Left renal pelvis (tissue), 4 donors: ENCODE measurements around the gene TAF11L8. TPM values are rescaled to one million over a fixed set of nuclear protein-coding genes. Genes with fewer than 3 reads are reported as not detected.
"Not testable (repeated sequence)": the region's sequence is repeated elsewhere in the genome, so short reads cannot be mapped to it uniquely, and the experiment has no call there.

Source experiments
- DNase-seq, 4 donors: peaks; one replicate each; pipeline ENCODE4 v3.0.0-alpha.2; 2013; ENCODE audit warnings: low read depth in 4 of 4, low spot score in 3 of 4
- polyA plus RNA-seq, 4 donors: library from polyadenylated mRNA; unstranded; fragments of 120-200 nt; gene quantifications; one replicate each; pipeline ENCODE4 v1.2.1, GENCODE V29; 2013; ENCODE audit not compliant: insufficient read length in 4 of 4

TAF11L8 gene
- polyA plus RNA-seq: not detected

DNA sequence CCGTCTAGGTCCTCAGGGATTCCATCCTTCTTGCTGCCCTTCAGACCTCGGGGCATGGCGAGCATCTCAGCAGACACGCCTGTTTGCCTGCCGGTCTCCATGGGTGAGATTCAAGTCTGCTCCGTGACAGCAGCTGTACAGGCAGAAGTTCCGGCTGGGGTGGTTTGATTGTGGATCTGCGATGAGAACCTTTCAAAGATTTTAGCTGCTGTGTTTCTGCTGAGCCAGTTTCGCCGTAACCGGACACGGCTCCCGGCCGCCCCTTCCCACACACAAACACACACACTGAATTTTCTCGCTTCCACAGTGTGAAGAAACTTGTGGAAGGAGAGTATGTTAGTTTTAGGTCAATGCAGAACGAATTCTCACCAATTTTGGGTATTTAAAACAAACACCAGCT is at the start of gene TAF11L8:
TAF11L8 (minus strand) TSS at position 101 of the 400 bp plus-strand sequence.
- not testable (repeated sequence) for DNase-seq

DNA sequence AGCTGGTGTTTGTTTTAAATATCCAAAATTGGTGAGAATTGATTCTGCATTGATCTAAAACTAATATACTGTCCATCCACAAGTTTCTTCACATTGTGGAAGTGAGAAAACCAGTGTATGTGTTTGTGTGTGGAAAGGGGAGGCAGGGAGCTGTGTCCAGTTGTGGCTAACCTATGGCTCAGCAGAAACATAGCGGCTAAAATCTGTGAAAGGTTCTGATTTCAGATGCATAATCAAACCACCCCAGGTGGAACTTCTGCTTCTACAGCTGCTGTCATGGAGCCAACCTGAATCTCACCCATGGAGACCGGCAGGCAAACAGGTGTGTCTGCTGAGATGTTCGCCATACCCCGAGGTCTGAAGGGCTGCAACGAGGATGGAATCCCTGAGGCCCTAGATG is 43.4 kb upstream of the TAF11L8 start, which contains the start of gene TAF11L14:
TAF11L14 (plus strand) TSS at position 301 of the 400 bp plus-strand sequence.
- DNase-seq: no peak

GRCh38 chr5:17631788-17632187 is 41.0 kb upstream of the TAF11L8 start, which contains the start of gene TAF11L13:
TSS of gene TAF11L13 (plus strand) at chr5:17632088.
- DNase-seq: not testable (repeated sequence)

DNA sequence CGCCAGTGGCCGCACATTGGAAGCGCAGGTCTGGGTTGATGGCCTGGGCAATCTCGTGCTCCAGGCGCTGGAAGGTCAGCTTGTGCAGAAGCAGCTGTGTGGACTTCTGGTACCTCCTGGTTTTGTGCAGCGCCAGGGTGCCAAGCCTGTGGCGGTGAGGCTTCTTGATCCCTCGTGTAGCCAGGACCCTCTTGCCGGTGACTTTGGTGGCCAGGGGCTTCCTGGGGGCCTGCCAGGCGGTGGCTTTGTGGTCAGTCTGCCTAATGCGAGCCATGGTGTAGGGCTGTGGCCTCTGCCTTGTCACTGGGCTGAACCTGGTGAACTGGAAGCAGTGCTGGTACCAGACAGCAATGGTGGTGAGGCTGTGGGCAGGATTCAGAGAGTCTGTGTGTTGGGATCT is 34.9 kb upstream of the TAF11L8 start:
- DNase-seq: no peak

DNA sequence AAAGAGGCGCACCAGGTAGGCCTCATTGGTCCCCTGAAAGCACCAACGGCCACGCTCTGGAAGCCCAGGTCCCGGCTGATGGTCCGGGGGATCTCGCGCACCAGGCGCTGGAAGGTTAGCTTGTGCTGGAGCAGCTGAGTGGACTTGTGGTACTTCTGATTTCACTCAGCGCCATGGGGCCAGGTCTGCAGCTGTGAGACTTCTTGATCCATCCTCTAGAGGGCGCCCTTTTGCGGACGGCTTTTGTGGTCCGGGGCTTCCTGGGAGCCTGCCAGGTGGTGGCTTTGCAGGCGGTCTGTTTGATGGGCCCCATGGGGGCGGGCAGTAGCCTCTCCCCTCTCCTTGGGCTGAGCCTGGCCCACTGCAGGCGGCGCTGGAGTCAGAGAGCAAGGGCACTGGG is 29.9 kb upstream of the TAF11L8 start:
- no peak for DNase-seq

GRCh38 chr5:17619354-17619753 is 28.6 kb upstream of the TAF11L8 start:
- DNase-seq: no peak

DNA sequence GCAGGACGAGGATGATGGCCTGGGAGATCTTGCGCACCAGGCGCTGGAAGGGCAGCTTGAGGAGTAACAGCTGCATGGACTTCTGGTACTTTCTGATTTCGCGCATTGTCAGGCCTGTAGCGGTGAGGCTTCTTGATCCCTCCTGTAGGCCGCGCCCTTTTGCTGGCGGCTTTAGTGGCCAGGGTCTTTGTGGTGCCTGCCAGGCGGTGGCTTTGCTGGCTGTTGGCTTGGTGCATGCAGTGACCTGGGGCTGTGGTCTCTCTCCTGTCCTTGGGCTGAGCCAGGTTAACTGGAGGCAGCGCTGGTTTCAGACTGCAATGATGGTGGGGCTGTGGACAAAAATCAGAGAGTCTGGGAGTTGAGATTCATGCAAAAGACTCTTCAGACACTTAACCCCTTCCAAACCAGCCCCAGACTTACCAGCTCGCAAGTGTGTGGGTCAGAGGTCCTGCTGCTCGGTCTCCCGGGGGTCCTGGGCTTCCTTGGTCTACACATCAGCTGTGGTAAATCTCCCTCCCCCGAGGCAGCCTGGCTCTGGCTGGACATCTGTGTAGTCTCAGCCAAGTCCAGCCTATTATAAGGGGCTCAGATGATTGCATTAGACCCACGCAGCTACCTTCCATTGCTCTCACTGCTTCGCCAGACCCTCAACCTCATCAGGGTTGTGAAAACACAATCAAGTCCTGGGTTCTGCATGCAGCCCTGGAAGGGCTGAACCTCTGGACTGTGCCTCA is 24.3 kb upstream of the TAF11L8 start:
- DNase-seq: no peak

DNA sequence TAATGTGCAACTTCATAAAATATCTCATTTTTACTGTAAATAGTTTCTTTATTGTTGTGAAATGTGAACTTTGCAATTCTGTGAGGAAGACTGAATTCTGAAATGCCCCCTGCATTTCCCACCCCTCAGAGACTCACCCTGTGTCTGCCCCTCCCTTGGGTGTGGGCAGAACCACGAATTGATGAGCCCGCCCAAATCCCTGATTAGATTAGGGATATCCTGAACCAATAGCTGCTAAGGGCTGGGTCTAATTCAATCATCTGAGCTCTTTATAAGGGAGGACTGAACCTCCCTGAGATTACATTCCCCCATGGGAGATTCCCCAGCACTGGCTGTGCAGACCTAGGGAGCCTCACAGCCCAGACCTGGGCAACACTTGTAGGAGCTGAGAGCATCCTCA is 19.3 kb upstream of the TAF11L8 start, which contains the start of gene TAF11L12:
TAF11L12 (plus strand) TSS at position 301 of the 400 bp plus-strand sequence.
- DNase-seq: not testable (repeated sequence)

- not testable (repeated sequence) for DNase-seq
Observed at GRCh38 chr5:17607461-17607860, 16.7 kb upstream of the TAF11L8 start.

DNA sequence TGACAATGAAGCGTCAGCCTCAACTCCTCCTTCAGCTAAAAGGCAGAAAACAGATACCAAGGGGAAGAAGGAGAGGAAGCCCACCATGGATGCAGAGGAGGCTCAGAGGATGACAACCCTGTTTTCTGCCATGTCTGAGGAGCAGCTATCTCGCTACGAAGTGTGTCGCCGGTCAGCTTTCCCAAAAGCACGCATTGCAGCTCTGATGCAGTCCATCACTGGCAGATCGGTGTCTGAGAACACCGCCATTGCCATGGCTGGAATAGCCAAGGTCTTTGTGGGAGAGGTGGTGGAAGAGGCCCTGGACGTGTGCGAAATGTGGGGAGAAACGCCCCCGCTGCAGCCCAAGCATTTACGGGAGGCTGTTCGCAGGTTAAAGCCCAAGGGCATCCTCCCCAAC is 14.2 kb upstream of the TAF11L8 start:
- no peak for DNase-seq

GRCh38 chr5:17603880-17604279 is 13.1 kb upstream of the TAF11L8 start, which contains the start of gene TAF11L11:
TSS of gene TAF11L11 (plus strand) at chr5:17604183.
- DNase-seq: not testable (repeated sequence)

DNA sequence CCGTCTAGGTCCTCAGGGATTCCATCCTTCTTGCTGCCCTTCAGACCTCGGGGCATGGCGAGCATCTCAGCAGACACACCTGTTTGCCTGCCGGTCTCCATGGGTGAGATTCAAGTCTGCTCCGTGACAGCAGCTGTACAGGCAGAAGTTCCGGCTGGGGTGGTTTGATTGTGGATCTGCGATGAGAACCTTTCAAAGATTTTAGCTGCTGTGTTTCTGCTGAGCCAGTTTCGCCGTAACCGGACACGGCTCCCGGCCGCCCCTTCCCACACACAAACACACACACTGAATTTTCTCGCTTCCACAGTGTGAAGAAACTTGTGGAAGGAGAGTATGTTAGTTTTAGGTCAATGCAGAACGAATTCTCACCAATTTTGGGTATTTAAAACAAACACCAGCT is 7.0 kb upstream of the TAF11L8 start, which contains the start of gene TAF11L10:
TAF11L10 (minus strand) TSS at position 101 of the 400 bp plus-strand sequence.
- DNase-seq: not testable (repeated sequence)

- not testable (repeated sequence) for DNase-seq
Observed at GRCh38 chr5:17594255-17594654, 3.5 kb upstream of the TAF11L8 start, which contains the start of gene TAF11L9. TSS of gene TAF11L9 (minus strand) at chr5:17594394.

DNA sequence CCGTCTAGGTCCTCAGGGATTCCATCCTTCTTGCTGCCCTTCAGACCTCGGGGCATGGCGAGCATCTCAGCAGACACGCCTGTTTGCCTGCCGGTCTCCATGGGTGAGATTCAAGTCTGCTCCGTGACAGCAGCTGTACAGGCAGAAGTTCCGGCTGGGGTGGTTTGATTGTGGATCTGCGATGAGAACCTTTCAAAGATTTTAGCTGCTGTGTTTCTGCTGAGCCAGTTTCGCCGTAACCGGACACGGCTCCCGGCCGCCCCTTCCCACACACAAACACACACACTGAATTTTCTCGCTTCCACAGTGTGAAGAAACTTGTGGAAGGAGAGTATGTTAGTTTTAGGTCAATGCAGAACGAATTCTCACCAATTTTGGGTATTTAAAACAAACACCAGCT is 5.1 kb downstream of the TAF11L8 start, which contains the start of gene TAF11L7:
TAF11L7 (minus strand) TSS at position 101 of the 400 bp plus-strand sequence.
- DNase-seq: not testable (repeated sequence)

Other genes starting within 250 kb of the TAF11L8 start
- gene TAF11L2, start 92.7 kb downstream of the TAF11L8 start, polyA plus RNA-seq: not detected
- not detected for gene TAF11L3, start 72.6 kb downstream of the TAF11L8 start, polyA plus RNA-seq
- gene TAF11L4, start 69.2 kb downstream of the TAF11L8 start, polyA plus RNA-seq: not detected
- not detected for gene TAF11L5, start 65.7 kb downstream of the TAF11L8 start, polyA plus RNA-seq
- gene TAF11L6, start 62.3 kb downstream of the TAF11L8 start, polyA plus RNA-seq: not detected
- not detected for gene TAF11L7, start 5.2 kb downstream of the TAF11L8 start, polyA plus RNA-seq
- not detected for gene TAF11L9, start 3.4 kb upstream of the TAF11L8 start, polyA plus RNA-seq
- not detected for gene TAF11L10, start 6.9 kb upstream of the TAF11L8 start, polyA plus RNA-seq
- gene TAF11L11, start 13.2 kb upstream of the TAF11L8 start, polyA plus RNA-seq: not detected
- gene TAF11L12, start 19.4 kb upstream of the TAF11L8 start, polyA plus RNA-seq: not detected
- gene TAF11L13, start 41.1 kb upstream of the TAF11L8 start, polyA plus RNA-seq: not detected
- gene TAF11L14, start 43.5 kb upstream of the TAF11L8 start, polyA plus RNA-seq: not detected